SU-DHL-6 (cell line): ENCODE results near the gene UQCC2.

ENCODE experiments used
- H2AFZ ChIP-seq: fragments of 200-600 bp; sonication (generic); 2 replicates; pipeline ENCODE4 v1.6.1; 2014; ENCODE audit warnings: low read depth, mild to moderate bottlenecking, moderate library complexity, mixed read lengths, antibody characterized with exemption, low read length; ENCODE audit not compliant: severe bottlenecking
- H3F3A ChIP-seq: fragments of 200-600 bp; shearing (Covaris generic); 2 replicates; pipeline ENCODE4 v1.6.0; 2016; ENCODE audit warnings: antibody characterized with exemption, mild to moderate bottlenecking; ENCODE audit not compliant: insufficient read depth
- H3K27ac ChIP-seq: fragments of 200-600 bp; sonication (generic); 2 replicates; pipeline ENCODE4 v1.5.1; 2016; ENCODE audit warnings: low read depth, mild to moderate bottlenecking, low read length, moderate library complexity, mixed read lengths
- H3K27me3 ChIP-seq: fragments of 200-600 bp; sonication (generic), shearing (Covaris generic); 2 replicates; pipeline ENCODE4 v1.6.0; 2014; ENCODE audit warnings: mild to moderate bottlenecking, low read length
- H3K36me3 ChIP-seq: fragments of 200-600 bp; sonication (generic); 2 replicates; pipeline ENCODE4 v1.6.1; 2014; ENCODE audit warnings: mild to moderate bottlenecking, low read length, mixed read lengths
- H3K4me2 ChIP-seq: fragments of 300-600, 200-600 bp; shearing (Covaris generic), sonication (generic); 2 replicates; pipeline ENCODE4 v1.6.0; 2014; ENCODE audit warnings: low read length, low read depth, mild to moderate bottlenecking; ENCODE audit not compliant: poor library complexity, severe bottlenecking
- H3K4me3 ChIP-seq: fragments of 200-600 bp; sonication (generic); 2 replicates; pipeline ENCODE4 v1.5.1; 2014; ENCODE audit warnings: antibody characterized with exemption, low read length, mild to moderate bottlenecking, mixed read lengths; ENCODE audit not compliant: insufficient read depth, poor library complexity, severe bottlenecking
- H3K79me2 ChIP-seq: fragments of 200-600 bp; sonication (generic); 2 replicates; pipeline ENCODE4 v1.6.1; 2014; ENCODE audit warnings: mild to moderate bottlenecking, low read length, moderate library complexity; ENCODE audit not compliant: insufficient read depth
- H3K9ac ChIP-seq: fragments of 200-600 bp; sonication (generic); 2 replicates; pipeline ENCODE4 v1.7.0; 2014; ENCODE audit warnings: mild to moderate bottlenecking, low read length
- H3K9me2 ChIP-seq: fragments of 200-600 bp; sonication (generic); replicated peaks from 2 replicates; pipeline ENCODE4 v1.6.1; 2014; ENCODE audit warnings: low read length; ENCODE audit not compliant: insufficient read depth
- H3K9me3 ChIP-seq: fragments of 200-600 bp; sonication (generic); 2 replicates; pipeline ENCODE4 v1.6.1; 2014; ENCODE audit warnings: low read length, mixed read lengths; ENCODE audit not compliant: insufficient read depth
- H4K20me1 ChIP-seq: fragments of 200-600 bp; sonication (generic); 2 replicates; pipeline ENCODE4 v1.6.1; 2014; ENCODE audit warnings: low read depth, mild to moderate bottlenecking, antibody characterized with exemption, low read length, moderate library complexity, mixed read lengths
- CTCF ChIP-seq: fragments of 200-600 bp; sonication (generic); IDR thresholded peaks from one replicate; pipeline ENCODE4 v1.5.1; 2017; ENCODE audit warnings: antibody characterized with exemption, mild to moderate bottlenecking, low read length, moderate library complexity; ENCODE audit not compliant: insufficient read depth, poor library complexity, severe bottlenecking
- EZH2phosphoT487 ChIP-seq: fragments of 200-600 bp; sonication (generic), shearing (Covaris generic); conservative IDR thresholded peaks from 2 replicates; pipeline ENCODE4 v1.6.1; 2018; ENCODE audit warnings: mild to moderate bottlenecking, antibody characterized with exemption, low read length, moderate library complexity, mixed read lengths

The UQCC2 gene

GRCh38 chr6:33668914-33669313, 42.6 kb downstream of the UQCC2 start:
- no peak overlapping the region for H3K4me2 ChIP-seq
- no peaks in the 10 kb centered on the region for H3F3A ChIP-seq
- H3K4me3 ChIP-seq = no peak overlapping the region
- no peak overlapping the region for H3K27ac ChIP-seq
- H3K36me3 ChIP-seq = peaks cover 7% of the 10 kb centered on the region; the same call in 1 of the 2 replicates
- no peaks in the 10 kb centered on the region for H3K9me2 ChIP-seq
- H3K9me3 ChIP-seq = no peaks in the 10 kb centered on the region
- no peak overlapping the region for H2AFZ ChIP-seq
- H3K79me2 ChIP-seq = no peaks in the 10 kb centered on the region
- no peaks in the 10 kb centered on the region for H4K20me1 ChIP-seq
- TF ChIP-seq EZH2phosphoT487 (no peak), CTCF (no peak)
- H3K9ac ChIP-seq = no peak overlapping the region
- H3K27me3 ChIP-seq = no peaks in the 10 kb centered on the region

GRCh38 chr6:33668328-33668727, 43.2 kb downstream of the UQCC2 start:
- no peaks in the 10 kb centered on the region for H3K9me2 ChIP-seq
- no peak overlapping the region for H3K9ac ChIP-seq
- no peaks in the 10 kb centered on the region for H3K79me2 ChIP-seq
- peaks cover 5% of the 10 kb centered on the region; the same call in 1 of the 2 replicates for H3K36me3 ChIP-seq
- no peak overlapping the region for H3K4me3 ChIP-seq
- no peaks in the 10 kb centered on the region for H4K20me1 ChIP-seq
- no peaks in the 10 kb centered on the region for H3K27me3 ChIP-seq
- H3K9me3 ChIP-seq = no peaks in the 10 kb centered on the region
- no peaks in the 10 kb centered on the region for H3F3A ChIP-seq
- no peak overlapping the region for H3K27ac ChIP-seq
- no peak overlapping the region for H2AFZ ChIP-seq
- no peak overlapping the region for H3K4me2 ChIP-seq
- no peak for TF ChIP-seq EZH2phosphoT487

GRCh38 chr6:33667776-33668175, 43.7 kb downstream of the UQCC2 start:
- H3K9me3 ChIP-seq = no peaks in the 10 kb centered on the region
- H3K4me2 ChIP-seq = no peak overlapping the region
- no peak overlapping the region for H3K9ac ChIP-seq
- H3K4me3 ChIP-seq = no peak overlapping the region
- TF ChIP-seq CTCF = no peak
- no peak for TF ChIP-seq EZH2phosphoT487
- no peaks in the 10 kb centered on the region for H4K20me1 ChIP-seq
- peaks cover 5% of the 10 kb centered on the region; the same call in 1 of the 2 replicates for H3K36me3 ChIP-seq
- no peak overlapping the region for H3K27ac ChIP-seq
- H3F3A ChIP-seq = no peaks in the 10 kb centered on the region
- no peak overlapping the region for H2AFZ ChIP-seq
- no peaks in the 10 kb centered on the region for H3K9me2 ChIP-seq
- H3K79me2 ChIP-seq = no peaks in the 10 kb centered on the region
- no peaks in the 10 kb centered on the region for H3K27me3 ChIP-seq

GRCh38 chr6:33667072-33667471, 44.4 kb downstream of the UQCC2 start:
- Histone ChIP-seq H3K27ac (no peak overlapping the region), H3K36me3 (peaks cover 5% of the 10 kb centered on the region; the same call in 1 of the 2 replicates), H2AFZ (no peak overlapping the region), H3K4me3 (no peak overlapping the region), H3K9me3 (no peaks in the 10 kb centered on the region), H3F3A (no peaks in the 10 kb centered on the region), H4K20me1 (no peaks in the 10 kb centered on the region), H3K4me2 (no peak overlapping the region), H3K9me2 (no peaks in the 10 kb centered on the region), H3K27me3 (no peaks in the 10 kb centered on the region), H3K79me2 (no peaks in the 10 kb centered on the region), H3K9ac (no peak overlapping the region)
- no peak for TF ChIP-seq CTCF
- no peak for TF ChIP-seq EZH2phosphoT487
